Nephron progenitor cell (in vitro differentiated cells): ENCODE results near the gene AFF2.

Source experiments
- DNase-seq: peaks from one replicate; pipeline ENCODE4 v3.0.0; 2021
- H3K27ac Mint-ChIP-seq: 2 replicates; pipeline ENCODE4 v1.8.0; 2021; ENCODE audit warnings: mild to moderate bottlenecking, moderate library complexity, mixed read lengths
- H3K27me3 Mint-ChIP-seq: 2 replicates; pipeline ENCODE4 v1.8.0; 2021; ENCODE audit warnings: mild to moderate bottlenecking, low read depth, mixed read lengths; ENCODE audit not compliant: poor library complexity
- H3K36me3 Mint-ChIP-seq: 2 replicates; pipeline ENCODE4 v1.8.0; 2021; ENCODE audit warnings: low read depth, mixed read lengths
- H3K4me1 Mint-ChIP-seq: 2 replicates; pipeline ENCODE4 v1.8.0; 2021; ENCODE audit warnings: mixed read lengths
- H3K4me3 Mint-ChIP-seq: 2 replicates; pipeline ENCODE4 v1.8.0; 2021; ENCODE audit warnings: mild to moderate bottlenecking, moderate library complexity, mixed read lengths
- H3K9me3 Mint-ChIP-seq: 2 replicates; pipeline ENCODE4 v1.8.0; 2021; ENCODE audit warnings: mild to moderate bottlenecking, moderate library complexity, mixed read lengths
- CTCF ChIP-seq: fragments of 200-600 bp; sonication (generic); IDR thresholded peaks from 2 replicates; pipeline ENCODE4 v1.5.0; 2021; ENCODE audit warnings: antibody characterized with exemption

The AFF2 gene

DNA sequence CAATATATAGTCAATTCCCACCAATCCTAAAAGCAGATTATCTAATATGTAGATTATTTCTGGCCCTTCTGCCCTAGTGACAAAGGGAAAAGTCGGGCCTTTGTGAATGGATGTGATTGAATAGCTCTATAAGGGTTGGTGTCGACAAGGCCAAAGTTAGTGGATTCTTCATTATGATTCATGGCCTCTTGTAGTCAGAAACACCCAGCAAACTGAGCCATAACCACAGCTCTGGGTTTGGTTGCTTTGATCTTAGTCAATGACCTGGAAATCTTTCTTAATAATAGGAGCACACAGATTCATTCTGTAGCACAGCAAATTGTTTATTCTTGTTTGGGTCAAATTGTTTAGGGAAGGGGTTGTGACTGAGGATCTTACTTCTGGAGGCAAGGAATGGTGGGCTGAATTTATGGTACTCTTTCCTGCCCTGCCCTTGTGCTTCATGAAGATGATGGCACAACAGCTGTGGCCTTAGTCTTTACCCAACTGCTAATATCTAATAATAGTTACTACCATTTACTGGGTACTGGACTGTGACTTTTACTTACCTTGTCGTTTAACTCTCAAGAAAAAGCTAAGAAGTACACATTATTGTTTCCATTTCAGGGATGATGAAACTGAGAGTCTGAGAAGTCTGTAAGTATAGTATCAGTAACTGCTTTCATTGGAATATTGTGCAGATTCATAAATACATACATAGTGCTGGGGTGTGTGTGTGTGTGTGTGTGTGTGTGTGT is 74.0 kb downstream of the AFF2 start:
- H3K4me3 Mint-ChIP-seq, result no peak overlapping the region
- H3K27me3 Mint-ChIP-seq, result no peaks in the 10 kb centered on the region
- peaks cover 15% of the 10 kb centered on the region for H3K9me3 Mint-ChIP-seq
- no peaks in the 10 kb centered on the region for H3K36me3 Mint-ChIP-seq
- peaks cover 4% of the 10 kb centered on the region for H3K4me1 Mint-ChIP-seq
- H3K27ac Mint-ChIP-seq, result no peak overlapping the region
- DNase-seq, result no peak
- TF ChIP-seq CTCF, result no peak

- H3K27me3 Mint-ChIP-seq, result no peaks in the 10 kb centered on the region
- no peaks in the 10 kb centered on the region for H3K36me3 Mint-ChIP-seq
- TF ChIP-seq CTCF, result no peak
- H3K4me1 Mint-ChIP-seq, result peaks cover 4% of the 10 kb centered on the region
- no peak for DNase-seq
- no peak overlapping the region for H3K27ac Mint-ChIP-seq
- H3K9me3 Mint-ChIP-seq, result peaks cover 15% of the 10 kb centered on the region
- no peak overlapping the region for H3K4me3 Mint-ChIP-seq
These were observed 76.0 kb downstream of the AFF2 start for GRCh38 chrX:148576396-148576795.

- Mint-ChIP-seq H3K9me3 (peaks cover 27% of the 10 kb centered on the region), H3K27ac (no peak overlapping the region), H3K27me3 (no peaks in the 10 kb centered on the region), H3K4me3 (no peak overlapping the region), H3K4me1 (peaks cover 4% of the 10 kb centered on the region), H3K36me3 (peaks cover 7% of the 10 kb centered on the region)
- no peak for TF ChIP-seq CTCF
- DNase-seq, result no peak
These were observed 77.3 kb downstream of the AFF2 start for GRCh38 chrX:148577741-148578140.

DNA sequence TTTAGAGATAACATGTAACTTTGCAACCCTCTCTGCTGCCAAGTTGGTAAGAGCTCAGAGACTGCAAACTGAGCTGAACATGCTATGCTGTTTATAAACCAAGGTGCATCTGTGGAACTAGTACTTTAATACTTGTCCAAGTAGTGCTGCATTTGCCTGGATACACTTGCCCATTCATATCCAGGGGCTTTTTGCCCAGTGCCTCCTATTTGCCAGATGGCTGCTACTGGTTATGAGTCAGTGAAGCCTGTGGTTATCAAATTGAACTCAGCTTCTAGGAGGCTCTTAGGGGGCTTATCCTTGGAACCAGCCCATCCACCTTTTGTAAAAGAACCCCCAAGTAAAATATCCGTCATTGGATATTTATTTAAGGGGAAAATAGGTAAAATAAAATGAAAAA is 79.6 kb downstream of the AFF2 start:
- no peaks in the 10 kb centered on the region for H3K4me1 Mint-ChIP-seq
- no peak overlapping the region for H3K27ac Mint-ChIP-seq
- peaks cover 7% of the 10 kb centered on the region for H3K36me3 Mint-ChIP-seq
- TF ChIP-seq CTCF, result no peak
- H3K27me3 Mint-ChIP-seq, result no peaks in the 10 kb centered on the region
- H3K9me3 Mint-ChIP-seq, result peaks cover 36% of the 10 kb centered on the region
- no peak for DNase-seq
- H3K4me3 Mint-ChIP-seq, result no peak overlapping the region

DNA sequence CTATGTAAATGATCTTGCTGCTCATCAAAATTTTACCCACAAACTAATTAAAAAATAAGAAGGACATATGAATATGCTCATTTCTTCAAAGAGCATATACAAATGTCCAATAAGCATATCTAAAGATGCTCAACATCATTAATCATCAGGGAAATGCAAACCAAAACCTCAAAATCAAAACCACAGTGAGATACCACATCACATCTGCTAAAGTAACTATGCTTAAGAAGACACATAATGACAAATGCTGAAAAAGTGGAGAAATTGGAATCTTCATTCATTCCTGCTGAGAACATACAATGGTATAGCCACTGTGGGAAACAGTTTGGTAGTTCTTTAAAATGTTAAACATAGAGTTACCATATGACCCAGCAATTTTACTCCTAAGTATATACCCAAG is 81.9 kb downstream of the AFF2 start:
- H3K27ac Mint-ChIP-seq, result no peak overlapping the region
- no peak for DNase-seq
- H3K4me3 Mint-ChIP-seq, result no peak overlapping the region
- no peaks in the 10 kb centered on the region for H3K27me3 Mint-ChIP-seq
- no peaks in the 10 kb centered on the region for H3K4me1 Mint-ChIP-seq
- TF ChIP-seq CTCF, result no peak
- H3K36me3 Mint-ChIP-seq, result peaks cover 7% of the 10 kb centered on the region
- H3K9me3 Mint-ChIP-seq, result peaks cover 46% of the 10 kb centered on the region

DNA sequence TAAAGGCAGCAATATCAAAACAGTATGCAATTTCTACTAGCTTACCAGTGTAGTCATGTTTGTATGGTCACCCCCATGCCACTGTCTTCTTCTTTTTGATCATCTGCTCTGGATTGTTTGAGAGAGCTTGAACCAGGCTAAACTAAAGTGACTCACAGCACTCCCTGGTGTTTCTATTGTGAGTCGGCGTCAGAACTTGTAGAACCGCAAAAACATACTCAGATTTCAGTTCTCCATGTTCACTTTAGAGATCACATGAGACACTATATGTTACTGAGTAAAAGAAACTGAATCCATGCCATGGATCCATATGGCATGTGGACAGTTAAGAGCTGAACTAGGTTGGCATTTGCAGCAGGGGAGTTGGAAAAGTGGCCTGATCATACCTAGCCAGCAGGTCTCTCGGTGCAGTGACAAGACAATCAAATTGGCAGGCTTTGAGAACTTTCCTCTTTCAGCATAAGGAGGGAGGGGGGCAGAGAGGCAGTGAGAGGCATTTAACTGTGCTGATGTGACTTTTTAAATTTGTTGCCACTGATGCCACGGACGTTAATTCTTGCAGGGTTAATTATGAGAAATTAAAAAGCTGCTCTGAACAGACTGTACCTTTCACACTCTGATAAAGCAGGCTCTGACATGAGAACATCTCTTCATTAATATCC is 88.4 kb downstream of the AFF2 start:
- H3K27me3 Mint-ChIP-seq, result no peaks in the 10 kb centered on the region
- peaks cover 31% of the 10 kb centered on the region for H3K9me3 Mint-ChIP-seq
- TF ChIP-seq CTCF, result no peak
- H3K4me3 Mint-ChIP-seq, result no peak overlapping the region
- no peaks in the 10 kb centered on the region for H3K36me3 Mint-ChIP-seq
- DNase-seq, result no peak
- H3K4me1 Mint-ChIP-seq, result peaks cover 6% of the 10 kb centered on the region
- H3K27ac Mint-ChIP-seq, result no peak overlapping the region
